ENCODE data around the gene MAST4.

The MAST4 gene

GRCh38 chr5:67026278-67026677 lies 430.1 kb downstream of the MAST4 start:
- no peak overlapping the region for H3K27ac ChIP-seq
- no peak for DNase-seq (ENCODE audit: low read depth, low spot score)

- DNase-seq (ENCODE audit: low read depth, low spot score): no peak
Observed at GRCh38 chr5:67027171-67027570, 431.0 kb downstream of the MAST4 start.

DNA sequence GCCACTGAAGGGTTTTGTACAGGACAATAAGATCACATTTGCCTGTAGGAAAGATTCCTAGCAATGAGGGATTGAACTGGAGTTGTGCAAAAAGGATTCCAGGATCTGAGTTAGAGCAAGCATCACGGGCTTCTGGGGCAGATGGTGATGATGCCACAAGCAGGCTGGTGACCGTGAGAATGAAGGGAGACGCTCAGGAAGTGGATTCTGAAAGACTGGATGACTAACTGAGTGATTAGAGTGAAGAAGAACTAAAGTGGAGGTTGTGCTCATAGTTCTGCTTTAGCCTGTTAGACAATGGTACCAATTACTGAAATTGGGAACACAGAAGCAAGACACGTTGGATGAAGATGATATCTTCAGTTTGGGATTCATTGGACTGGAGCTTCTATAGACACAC lies 432.2 kb downstream of the MAST4 start:
- no peak for DNase-seq (ENCODE audit: low read depth, low spot score)
- peak overlapping the region; percentile 0 for H3K27ac ChIP-seq

More at GRCh38 chr5:67027171-67027570, 431.0 kb downstream of the MAST4 start:
- H3K27ac ChIP-seq: peak overlapping the region; percentile 0

GRCh38 chr5:67028941-67029340 lies 432.7 kb downstream of the MAST4 start:
- no peak overlapping the region for H3K27ac ChIP-seq
- no peak for DNase-seq (ENCODE audit: low read depth, low spot score)

- no peak for DNase-seq (ENCODE audit: low read depth, low spot score)
Observed at GRCh38 chr5:67029481-67029880, 433.3 kb downstream of the MAST4 start.

DNA sequence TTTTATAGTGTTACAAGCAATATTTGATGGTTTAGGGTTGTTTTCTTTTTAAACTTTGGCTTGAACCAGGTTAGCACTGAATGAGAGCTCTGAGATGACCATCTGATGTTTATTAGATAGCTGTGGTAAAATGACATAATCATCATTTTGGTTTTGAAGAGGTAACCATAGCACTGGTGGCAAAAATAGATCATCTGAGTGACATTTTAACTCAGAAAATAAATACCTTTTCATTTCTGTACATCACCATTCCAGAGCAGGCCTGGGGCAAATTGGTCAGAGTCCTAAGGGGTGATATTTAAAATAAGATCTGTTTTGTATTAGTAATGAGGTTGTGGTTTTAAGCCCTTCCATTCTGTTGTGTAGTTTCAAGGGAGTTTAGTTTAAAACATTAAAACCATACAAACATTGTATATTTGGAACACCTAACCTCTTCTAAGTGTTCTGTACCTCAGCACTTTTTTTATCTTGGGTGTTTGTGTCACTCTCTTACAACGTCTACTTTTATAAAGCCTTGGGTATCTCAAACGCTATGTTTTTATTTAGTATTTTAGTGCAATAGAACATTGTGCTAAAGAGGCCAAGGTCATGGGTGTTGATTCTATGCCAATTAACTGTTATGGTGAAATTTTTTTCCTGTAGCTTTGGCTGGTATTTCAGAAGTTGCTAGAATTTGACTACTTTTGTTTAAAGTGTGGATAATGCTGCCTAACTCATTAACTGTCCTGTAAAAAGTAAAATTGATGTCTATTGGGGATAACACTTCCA lies 434.3 kb downstream of the MAST4 start:
- no peak for DNase-seq (ENCODE audit: low read depth, low spot score)
- peak overlapping the region; percentile 5 for H3K27ac ChIP-seq

More at GRCh38 chr5:67029481-67029880, 433.3 kb downstream of the MAST4 start:
- H3K27ac ChIP-seq: no peak overlapping the region

DNA sequence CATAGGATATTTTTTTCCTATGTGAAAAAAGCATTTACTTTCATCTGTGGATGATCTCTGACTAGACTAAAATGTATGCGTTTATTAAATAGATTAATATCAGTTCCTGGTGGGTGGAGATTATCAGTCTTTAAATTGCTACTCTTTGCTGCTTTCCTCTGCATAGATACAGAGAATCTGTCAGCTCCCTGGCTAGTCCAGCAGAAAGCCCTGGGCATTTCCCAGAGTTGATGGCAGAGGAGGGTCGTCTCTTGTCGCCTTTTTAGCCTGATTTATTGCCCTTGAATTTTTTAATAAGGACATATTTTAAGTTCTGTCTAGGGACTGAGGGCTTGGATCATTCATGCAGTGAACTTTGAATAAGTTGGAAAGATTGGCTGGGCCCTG lies 434.9 kb downstream of the MAST4 start:
- no peak for DNase-seq (ENCODE audit: low read depth, low spot score)
- H3K27ac ChIP-seq: peak overlapping the region; percentile 5

DNA sequence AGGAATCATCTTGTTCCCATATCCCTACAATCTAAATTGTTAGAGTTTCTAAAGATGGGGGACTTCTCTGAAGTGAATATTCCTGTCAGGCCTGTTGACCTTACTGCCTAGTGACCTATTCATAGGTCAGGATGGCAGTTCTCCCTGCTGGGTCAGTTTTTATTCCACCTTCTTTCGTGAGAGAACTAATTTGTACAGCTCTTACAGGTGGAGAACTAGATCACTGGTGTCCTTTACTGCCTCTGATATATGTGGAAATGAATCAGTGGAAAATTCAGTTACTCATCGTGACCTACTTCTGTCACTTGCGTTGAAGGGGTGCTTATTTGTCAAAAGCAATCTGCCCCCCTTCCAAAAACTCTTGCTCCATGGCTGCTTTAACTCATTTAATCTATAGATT lies 435.5 kb downstream of the MAST4 start:
- no peak for DNase-seq (ENCODE audit: low read depth, low spot score)
- no peak overlapping the region for H3K27ac ChIP-seq

- peak overlapping the region; percentile 0 for H3K27ac ChIP-seq
- no peak for DNase-seq (ENCODE audit: low read depth, low spot score)
Observed at GRCh38 chr5:67032921-67033664, 436.9 kb downstream of the MAST4 start.

GRCh38 chr5:67033880-67034651 lies 437.9 kb downstream of the MAST4 start:
- peak overlapping the region; percentile 0 for H3K27ac ChIP-seq
- no peak for DNase-seq (ENCODE audit: low read depth, low spot score)

- H3K27ac ChIP-seq: peak overlapping the region; percentile 13
- DNase-seq (ENCODE audit: low read depth, low spot score): no peak
Observed at GRCh38 chr5:67035098-67035740, 439.0 kb downstream of the MAST4 start.

DNA sequence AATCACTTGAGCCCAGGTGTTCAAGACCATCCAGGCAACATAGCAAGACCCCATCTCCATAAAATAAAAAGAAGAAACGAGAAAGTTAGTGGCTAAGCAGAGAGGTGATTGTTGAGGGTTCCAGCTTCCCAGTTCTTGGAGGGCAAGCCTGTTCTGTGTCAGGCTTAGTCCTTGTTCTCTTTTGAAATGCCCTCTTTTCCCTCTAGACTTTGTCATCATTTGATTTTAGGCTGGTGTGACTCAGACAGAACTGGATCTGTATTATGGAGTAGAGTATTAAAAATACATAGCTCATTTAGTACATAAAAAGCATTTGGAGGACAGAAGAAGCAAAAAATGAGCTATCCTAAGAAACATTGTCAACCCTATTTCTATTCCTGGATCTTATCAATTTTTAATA lies 441.0 kb downstream of the MAST4 start:
- DNase-seq (ENCODE audit: low read depth, low spot score): no peak
- H3K27ac ChIP-seq: peak overlapping the region; percentile 45

DNA sequence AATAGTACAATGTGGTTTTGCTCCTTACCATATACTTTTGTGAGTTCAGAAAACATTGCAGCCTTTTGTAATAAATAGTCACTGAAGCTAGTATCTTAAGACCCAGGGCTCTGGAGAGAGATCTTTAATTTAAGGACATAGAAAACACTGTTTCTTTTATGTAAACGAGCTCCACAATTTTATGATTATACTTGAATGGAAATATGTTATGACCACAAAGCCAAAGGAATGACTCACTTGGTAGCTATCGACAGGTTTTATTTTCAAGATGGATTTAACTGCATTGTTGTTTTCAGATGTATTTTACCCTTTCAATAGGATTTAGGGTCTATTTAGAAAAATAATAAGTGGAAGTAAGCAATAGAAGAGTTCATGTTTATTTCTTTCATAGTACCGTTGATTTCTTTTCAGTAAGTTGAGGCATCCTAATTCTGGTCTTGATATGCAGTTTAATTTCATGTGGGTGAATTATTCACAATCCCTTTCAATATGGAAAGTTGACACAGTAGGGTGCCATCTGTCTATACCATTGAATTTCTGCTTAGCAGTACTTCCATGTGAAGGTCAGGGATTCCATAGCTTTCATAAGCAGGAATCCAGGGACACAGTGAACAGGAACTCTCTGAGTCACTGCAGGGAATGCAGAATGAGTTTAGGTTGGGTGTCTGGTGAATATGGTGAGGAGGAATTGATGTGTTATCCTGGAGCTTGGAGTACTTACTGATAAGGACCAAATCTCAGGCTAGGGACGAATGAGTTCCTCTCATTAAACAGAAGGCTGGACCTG lies 442.8 kb downstream of the MAST4 start:
- peak overlapping the region; percentile 45 for H3K27ac ChIP-seq
- DNase-seq (ENCODE audit: low read depth, low spot score): no peak

DNA sequence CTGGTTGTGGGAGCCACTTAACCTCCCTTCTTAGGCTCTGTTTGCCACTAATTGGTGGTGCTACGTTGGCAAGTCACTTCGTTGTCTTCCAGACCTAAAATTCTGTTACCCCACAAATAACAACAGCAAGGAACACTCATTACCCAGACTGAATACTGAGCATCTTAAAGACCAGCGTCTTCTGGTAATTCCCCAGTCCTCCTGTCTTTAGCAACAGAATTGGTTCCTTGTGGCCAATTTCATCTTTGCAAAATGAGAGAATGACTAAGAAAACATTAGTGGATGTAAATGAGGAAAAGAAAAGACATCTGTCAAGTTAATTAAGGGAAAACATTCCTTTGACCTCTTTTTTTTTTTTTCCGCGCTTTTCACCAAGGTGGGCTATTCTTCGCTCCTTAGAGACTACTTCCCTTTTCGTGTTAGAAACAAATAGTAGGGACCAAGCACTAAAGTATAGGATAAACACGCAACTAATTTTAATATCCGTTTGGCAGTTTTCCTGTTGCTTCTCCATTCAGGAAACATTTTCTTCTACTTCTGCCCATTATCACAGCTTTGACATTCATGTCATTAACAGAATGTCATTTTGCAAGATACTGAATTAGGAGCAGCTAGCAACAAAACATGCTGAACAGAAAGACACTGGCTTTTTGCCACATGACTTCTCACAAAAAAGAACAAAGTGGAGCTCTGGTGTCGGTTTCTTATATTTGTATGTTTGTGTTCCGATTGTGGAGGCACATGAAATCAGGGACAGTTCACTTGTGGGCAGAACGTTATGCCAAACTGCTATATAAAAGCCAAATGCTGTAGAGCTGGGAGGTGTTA lies 446.2 kb downstream of the MAST4 start:
- no peak for DNase-seq (ENCODE audit: low read depth, low spot score)
- H3K27ac ChIP-seq: no peak overlapping the region

DNA sequence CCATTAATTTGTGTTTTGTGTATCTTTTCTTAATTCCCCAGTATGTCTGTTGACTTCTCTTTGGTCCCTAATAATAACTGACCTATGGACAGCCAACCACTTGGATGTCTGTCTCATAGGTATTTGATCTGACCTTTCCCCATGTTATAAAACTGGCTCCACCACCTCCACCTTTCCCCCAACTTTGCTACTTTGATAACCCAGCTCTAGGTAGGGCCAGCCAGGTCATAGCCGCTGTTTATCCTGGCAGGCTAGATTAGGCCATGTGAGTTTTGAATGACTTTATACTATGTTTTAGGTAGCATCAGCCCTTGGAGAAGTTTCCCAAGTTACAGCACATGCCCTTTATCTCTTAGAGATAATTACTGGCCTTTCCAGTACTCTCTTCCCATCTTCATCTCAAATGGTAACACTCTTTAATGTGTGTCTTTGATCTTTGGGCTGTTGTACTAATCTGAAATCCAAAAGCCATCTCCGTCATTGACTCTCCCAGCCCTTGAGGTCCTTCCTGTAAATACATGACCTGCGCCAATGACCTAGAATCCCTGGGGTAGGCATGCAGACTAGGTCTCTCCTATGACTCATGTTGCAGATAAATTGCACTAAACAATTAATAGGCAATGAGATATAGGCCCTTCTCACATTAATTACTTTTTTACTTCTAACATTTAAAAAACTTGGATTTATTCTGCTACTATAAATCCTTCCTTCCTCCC lies 447.8 kb downstream of the MAST4 start:
- no peak for DNase-seq (ENCODE audit: low read depth, low spot score)
- H3K27ac ChIP-seq: no peak overlapping the region

GRCh38 chr5:67045816-67046740 lies 449.9 kb downstream of the MAST4 start:
- H3K27ac ChIP-seq: peak overlapping the region; percentile 9
- no peak for DNase-seq (ENCODE audit: low read depth, low spot score)

DNA sequence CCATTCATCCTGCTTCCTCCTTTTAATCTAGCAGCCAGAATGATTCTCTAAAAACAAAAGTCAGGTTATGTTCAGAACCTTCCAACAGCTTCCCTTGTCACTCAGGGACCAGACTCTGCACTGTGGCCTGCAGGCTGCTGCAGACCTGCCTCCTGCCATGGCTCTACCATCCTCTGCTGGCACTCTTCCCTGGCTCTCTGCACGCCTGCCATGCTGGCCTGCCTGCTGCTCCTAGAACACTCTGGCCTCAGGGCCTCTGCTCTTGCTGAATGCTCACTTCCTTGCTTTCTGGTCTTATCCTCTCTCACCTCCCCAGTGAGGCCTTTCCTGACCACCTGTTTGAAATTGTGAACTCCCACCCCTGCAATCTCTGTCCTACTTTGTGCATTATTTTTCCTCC lies 451.0 kb downstream of the MAST4 start:
- peak overlapping the region; percentile 9 for H3K27ac ChIP-seq
- DNase-seq (ENCODE audit: low read depth, low spot score): no peak
